Smooth muscle cell (in vitro differentiated cells): ENCODE results near the gene ABCB4. TPM values are rescaled to one million over a fixed set of nuclear protein-coding genes. Genes with fewer than 3 reads are reported as not detected.

ENCODE experiments used
- DNase-seq: peaks from one replicate; lab custom pipeline; 2025; ENCODE audit not compliant: unreplicated experiment; lab: John Stamatoyannopoulos, UW
- H2AFZ ChIP-seq: fragments of 200-600 bp; sonication (generic); 2 replicates; pipeline ENCODE4 v1.6.0; 2016; ENCODE audit warnings: antibody characterized with exemption, low read depth, mild to moderate bottlenecking
- H3F3A ChIP-seq: fragments of 200-600 bp; sonication (generic); 2 replicates; pipeline ENCODE4 v1.6.0; 2017; ENCODE audit warnings: antibody characterized with exemption, low read depth
- H3K27ac ChIP-seq: fragments of 200-600 bp; sonication (generic); 2 replicates; pipeline ENCODE4 v1.5.1; 2016; ENCODE audit warnings: low read depth, mild to moderate bottlenecking
- H3K27me3 ChIP-seq: fragments of 200-600 bp; sonication (generic); 2 replicates; pipeline ENCODE4 v1.6.1; 2016; ENCODE audit warnings: low read depth, mild to moderate bottlenecking
- H3K36me3 ChIP-seq: fragments of 200-600 bp; sonication (generic); 2 replicates; pipeline ENCODE4 v1.5.1; 2016; ENCODE audit warnings: low read depth
- H3K4me1 ChIP-seq: fragments of 200-600 bp; sonication (generic); 2 replicates; pipeline ENCODE4 v1.5.1; 2016; ENCODE audit warnings: low read depth
- H3K4me2 ChIP-seq: fragments of 200-600 bp; sonication (generic); 2 replicates; pipeline ENCODE4 v1.6.0; 2016; ENCODE audit warnings: mild to moderate bottlenecking
- H3K4me3 ChIP-seq: fragments of 200-600 bp; sonication (generic); 2 replicates; pipeline ENCODE4 v1.5.1; 2016; ENCODE audit warnings: mild to moderate bottlenecking
- H3K79me2 ChIP-seq: fragments of 200-600 bp; sonication (generic); 2 replicates; pipeline ENCODE4 v1.6.0; 2016; ENCODE audit warnings: low read depth, mild to moderate bottlenecking
- H3K9ac ChIP-seq: fragments of 200-600 bp; sonication (generic); 2 replicates; pipeline ENCODE4 v1.6.0; 2016; ENCODE audit warnings: low read depth
- H3K9me3 ChIP-seq: fragments of 200-600 bp; sonication (generic); replicated peaks from 2 replicates; pipeline ENCODE4 v1.5.1; 2016; ENCODE audit warnings: low read depth
- H4K20me1 ChIP-seq: fragments of 200-600 bp; sonication (generic); 2 replicates; pipeline ENCODE4 v1.6.0; 2016; ENCODE audit warnings: low read depth
- CTCF ChIP-seq: fragments of 200-600 bp; sonication (generic); IDR thresholded peaks from 2 replicates; pipeline ENCODE4 v1.5.1; 2017; ENCODE audit warnings: borderline replicate concordance, mild to moderate bottlenecking, antibody characterized with exemption; ENCODE audit not compliant: insufficient read depth, poor library complexity, severe bottlenecking
- WGBS: methylation state at CpG from one replicate; pipeline ENCODE4 v1.1.7; 2016; ENCODE audit warnings: low lambda C conversion rate; 5-methylcytosine and 5-hydroxymethylcytosine counted together
- polyA plus RNA-seq: library from polyadenylated mRNA; unstranded; fragments of >200 nt; fragmentation: Nextera tagmentation; extraction: Ambion mirVana; gene quantifications from 2 replicates; pipeline ENCODE4 v1.2.1, GENCODE V29; 2016
- total RNA-seq: library from RNA; depleted of rRNA; stranded (reverse); fragments of >200 nt; gene quantifications from 2 replicates; pipeline ENCODE4 v1.2.3, GENCODE V29; 2014

ABCB4 gene
- total and polyA plus RNA-seq, 2 experiments from 2014 or later = 0.40 to 1.1 TPM

GRCh38 chr7:87435546-87435945 is 39.9 kb downstream of the ABCB4 start:
- H3K79me2 ChIP-seq = no peaks in the 10 kb centered on the region
- H3K36me3 ChIP-seq = no peaks in the 10 kb centered on the region
- no peak overlapping the region for H2AFZ ChIP-seq
- H3F3A ChIP-seq = no peaks in the 10 kb centered on the region
- DNase-seq = no peak
- H3K9ac ChIP-seq = no peak overlapping the region
- no peaks in the 10 kb centered on the region for H4K20me1 ChIP-seq
- no peaks in the 10 kb centered on the region for H3K9me3 ChIP-seq
- no peak overlapping the region for H3K27ac ChIP-seq
- no peak overlapping the region for H3K4me3 ChIP-seq
- TF ChIP-seq CTCF = no peak
- no peaks in the 10 kb centered on the region for H3K27me3 ChIP-seq
- no peaks in the 10 kb centered on the region for H3K4me1 ChIP-seq
- H3K4me2 ChIP-seq = no peak overlapping the region

- DNase-seq = no peak
- Histone ChIP-seq H3K79me2 (no peaks in the 10 kb centered on the region), H3F3A (no peaks in the 10 kb centered on the region)
Measured at GRCh38 chr7:87432536-87432935, 42.9 kb downstream of the ABCB4 start.

GRCh38 chr7:87427288-87427687 is 48.2 kb downstream of the ABCB4 start:
- Histone ChIP-seq H3K27me3 (no peaks in the 10 kb centered on the region), H3K27ac (no peak overlapping the region), H3K9ac (no peak overlapping the region), H3K36me3 (no peaks in the 10 kb centered on the region), H3K4me1 (peaks cover 6% of the 10 kb centered on the region), H2AFZ (no peak overlapping the region), H3K79me2 (no peaks in the 10 kb centered on the region), H3K4me3 (no peak overlapping the region), H4K20me1 (no peaks in the 10 kb centered on the region), H3F3A (no peaks in the 10 kb centered on the region), H3K4me2 (no peak overlapping the region), H3K9me3 (no peaks in the 10 kb centered on the region)
- DNase-seq = no peak
- no peak for TF ChIP-seq CTCF
- WGBS = 94% methylated on average over 3 of the region's 3 CpGs

More at GRCh38 chr7:87432536-87432935, 42.9 kb downstream of the ABCB4 start:
- no peak overlapping the region for H2AFZ ChIP-seq
- H4K20me1 ChIP-seq = no peaks in the 10 kb centered on the region
- no peak overlapping the region for H3K4me3 ChIP-seq
- H3K9me3 ChIP-seq = no peaks in the 10 kb centered on the region
- 79% methylated on average over 2 of the region's 2 CpGs for WGBS
- H3K9ac ChIP-seq = no peak overlapping the region
- no peak overlapping the region for H3K4me2 ChIP-seq
- no peaks in the 10 kb centered on the region for H3K27me3 ChIP-seq
- TF ChIP-seq CTCF = no peak
- no peaks in the 10 kb centered on the region for H3K36me3 ChIP-seq
- no peak overlapping the region for H3K27ac ChIP-seq
- no peaks in the 10 kb centered on the region for H3K4me1 ChIP-seq

- no peaks in the 10 kb centered on the region for H4K20me1 ChIP-seq
- no peaks in the 10 kb centered on the region for H3K36me3 ChIP-seq
- H3K4me3 ChIP-seq = no peak overlapping the region
- no peaks in the 10 kb centered on the region for H3K9me3 ChIP-seq
- H3K27me3 ChIP-seq = no peaks in the 10 kb centered on the region
- no peak overlapping the region for H2AFZ ChIP-seq
- H3K79me2 ChIP-seq = no peaks in the 10 kb centered on the region
- no peak overlapping the region for H3K27ac ChIP-seq
- H3K9ac ChIP-seq = no peak overlapping the region
- H3K4me1 ChIP-seq = peaks cover 6% of the 10 kb centered on the region
- DNase-seq = no peak
- WGBS = 93% methylated on average over 3 of the region's 3 CpGs
- no peak overlapping the region for H3K4me2 ChIP-seq
- no peaks in the 10 kb centered on the region for H3F3A ChIP-seq
- no peak for TF ChIP-seq CTCF
Measured at GRCh38 chr7:87426160-87426559, 49.3 kb downstream of the ABCB4 start.
